ENCODE measurements around the gene ESR1. TPM values are rescaled to one million over a fixed set of nuclear protein-coding genes. Genes with fewer than 3 reads are reported as not detected.

The ESR1 gene
- total and polyA plus RNA-seq, 2 donors from 2014 or later: 1.1 to 5.2 TPM

GRCh38 chr6:151762817-151763216 is 44.7 kb upstream of the ESR1 start:
- H3K9ac ChIP-seq (ENCODE audit: low read length in 3 of 3): no peak overlapping the region
- H3K36me3 ChIP-seq (ENCODE audit: control insufficient read depth in 2 of 3, insufficient read depth in 3 of 3, low read length in 3 of 3): no peaks in the 10 kb centered on the region
- H3K9me3 ChIP-seq (ENCODE audit: control insufficient read depth in 2 of 3, insufficient read depth in 1 of 3, low read length in 3 of 3): no peaks in the 10 kb centered on the region
- H3K27me3 ChIP-seq (ENCODE audit: control insufficient read depth, insufficient read depth, low read length): no peaks in the 10 kb centered on the region
- TF ChIP-seq CTCF (IDR thresholded peaks at IDR 0.05; ENCODE audit: borderline replicate concordance, extremely low read depth, insufficient read depth): no peak
- H3K4me3 ChIP-seq (ENCODE audit: low read length in 3 of 3): peak overlapping the region in 1 of 3 donors; percentile 46
- H3K27ac ChIP-seq (ENCODE audit: low read depth in 2 of 2, low read length in 2 of 2): no peak overlapping the region
- intact Hi-C loops (cut with DNase I): loop anchor here (10.0 kb wide), 1 partner anchor 362 kb away; no protein-coding TSS in a partner anchor
- DNase-seq (no peak), FAIRE-seq (peak; percentile 64)
- no peaks in the 10 kb centered on the region for H3K4me1 ChIP-seq (ENCODE audit: control insufficient read depth in 2 of 3, insufficient read depth in 2 of 3, low read depth in 1 of 3, low read length in 3 of 3)

GRCh38 chr6:151763303-151763702 is 44.2 kb upstream of the ESR1 start:
- no peaks in the 10 kb centered on the region for H3K27me3 ChIP-seq (ENCODE audit: control insufficient read depth, insufficient read depth, low read length)
- H3K27ac ChIP-seq (ENCODE audit: low read depth in 2 of 2, low read length in 2 of 2): peak overlapping the region in 1 of 2 donors; percentile 67
- FAIRE-seq: no peak
- no peak for TF ChIP-seq CTCF (IDR thresholded peaks at IDR 0.05; ENCODE audit: borderline replicate concordance, extremely low read depth, insufficient read depth)
- no peak for DNase-seq
- no peak overlapping the region for H3K9ac ChIP-seq (ENCODE audit: low read length in 3 of 3)
- H3K4me3 ChIP-seq (ENCODE audit: low read length in 3 of 3): peak overlapping the region in 2 of 3 donors; percentile 13 to 46
- no peaks in the 10 kb centered on the region for H3K36me3 ChIP-seq (ENCODE audit: control insufficient read depth in 2 of 3, insufficient read depth in 3 of 3, low read length in 3 of 3)
- no peaks in the 10 kb centered on the region for H3K9me3 ChIP-seq (ENCODE audit: control insufficient read depth in 2 of 3, insufficient read depth in 1 of 3, low read length in 3 of 3)
- intact Hi-C loops (cut with DNase I): loop anchor here (10.0 kb wide), 1 partner anchor 361 kb away; no protein-coding TSS in a partner anchor
- H3K4me1 ChIP-seq (ENCODE audit: control insufficient read depth in 2 of 3, insufficient read depth in 2 of 3, low read depth in 1 of 3, low read length in 3 of 3): no peaks in the 10 kb centered on the region

- H3K4me3 ChIP-seq (ENCODE audit: low read length in 3 of 3): peak overlapping the region; percentile 27 to 46 (median 42)
- DNase-seq (peak; percentile 60 to 91 (median 76)), FAIRE-seq (no peak)
- no peaks in the 10 kb centered on the region for H3K4me1 ChIP-seq (ENCODE audit: control insufficient read depth in 2 of 3, insufficient read depth in 2 of 3, low read depth in 1 of 3, low read length in 3 of 3)
- H3K27ac ChIP-seq (ENCODE audit: low read depth in 2 of 2, low read length in 2 of 2): peak overlapping the region in 1 of 2 donors; percentile 67
- H3K9ac ChIP-seq (ENCODE audit: low read length in 3 of 3): peak overlapping the region in 1 of 3 donors; percentile 17
- no peaks in the 10 kb centered on the region for H3K27me3 ChIP-seq (ENCODE audit: control insufficient read depth, insufficient read depth, low read length)
- TF ChIP-seq CTCF (IDR thresholded peaks at IDR 0.05; ENCODE audit: borderline replicate concordance, extremely low read depth, insufficient read depth): peak; percentile 50
- no peaks in the 10 kb centered on the region for H3K36me3 ChIP-seq (ENCODE audit: control insufficient read depth in 2 of 3, insufficient read depth in 3 of 3, low read length in 3 of 3)
- intact Hi-C loops (cut with DNase I): loop anchor here (10.0 kb wide), 1 partner anchor 361 kb away; no protein-coding TSS in a partner anchor
- no peaks in the 10 kb centered on the region for H3K9me3 ChIP-seq (ENCODE audit: control insufficient read depth in 2 of 3, insufficient read depth in 1 of 3, low read length in 3 of 3)
Observed at GRCh38 chr6:151763938-151764680, 43.4 kb upstream of the ESR1 start.

All from kidney (tissue), 14 donors.